DOHH2 (cell line): ENCODE measurements around the gene ZNF155.

ENCODE experiments used
- CTCF ChIP-seq: fragments of 200-600 bp; sonication (generic); IDR thresholded peaks from one replicate; pipeline ENCODE4 v1.5.1; 2014; ENCODE audit warnings: antibody characterized with exemption, mild to moderate bottlenecking, low read depth, low read length; ENCODE audit not compliant: poor library complexity, severe bottlenecking
- EZH2phosphoT487 ChIP-seq: fragments of 200-600 bp; sonication (generic); IDR thresholded peaks from 2 replicates; pipeline ENCODE4 v1.6.1; 2017; ENCODE audit warnings: borderline replicate concordance, mild to moderate bottlenecking, antibody characterized with exemption, low read length, moderate library complexity, mixed read lengths

GRCh38 chr19:43941209-43941608 is 42.8 kb upstream of the ZNF155 start:
- TF ChIP-seq CTCF (no peak), EZH2phosphoT487 (no peak)
